HepG2 (cell line): ENCODE data around the gene TNFRSF25. TPM values are rescaled to one million over a fixed set of nuclear protein-coding genes. Genes with fewer than 3 reads are reported as not detected.

ENCODE experiments used
- AGO2 ChIP-seq: fragments of 200-400 bp; formaldehyde crosslinking; optimal IDR thresholded peaks from 2 replicates; pipeline ENCODE3; 2017; ENCODE audit warnings: mild to moderate bottlenecking, low read depth, low read length, moderate library complexity
- ARNT2 ChIP-seq: sonication (generic); formaldehyde crosslinking; IDR thresholded peaks from 2 replicates; pipeline ENCODE4 v1.8.0; 2022; ENCODE audit warnings: mild to moderate bottlenecking, low read depth, missing genetic modification reagents, moderate library complexity
- HNRNPL ChIP-seq: fragments of 200-400 bp; formaldehyde crosslinking; IDR thresholded peaks from 2 replicates; pipeline ENCODE4 v1.6.1; 2017; ENCODE audit warnings: mild to moderate bottlenecking, low read depth, low read length
- HOXA9 ChIP-seq: sonication (generic); formaldehyde crosslinking; IDR thresholded peaks from 2 replicates; pipeline ENCODE4 v1.8.1; 2022; ENCODE audit warnings: missing genetic modification reagents, mild to moderate bottlenecking, moderate library complexity, borderline replicate concordance
- KLF9 ChIP-seq: IDR thresholded peaks from 2 replicates; pipeline ENCODE4 v1.6.1; 2016; ENCODE audit warnings: low read depth
- MED1 ChIP-seq: sonication (generic); formaldehyde crosslinking; IDR thresholded peaks from 2 replicates; pipeline ENCODE4 v1.4.0; 2020; ENCODE audit warnings: missing genetic modification reagents
- SAP130 ChIP-seq: IDR thresholded peaks from 2 replicates; pipeline ENCODE4 v1.6.1; 2016; ENCODE audit warnings: low read depth
- TBX2 ChIP-seq: sonication (generic); formaldehyde crosslinking; IDR thresholded peaks from 2 replicates; pipeline ENCODE4 v1.5.0; 2020; ENCODE audit warnings: missing genetic modification reagents, mild to moderate bottlenecking, borderline replicate concordance
- ZNF30 ChIP-seq: sonication (generic); formaldehyde crosslinking; IDR thresholded peaks from 2 replicates; pipeline ENCODE4 v1.5.0; 2020; ENCODE audit warnings: mild to moderate bottlenecking, missing genetic modification reagents
- ZNF839 ChIP-seq: sonication (generic); formaldehyde crosslinking; IDR thresholded peaks from 2 replicates; pipeline ENCODE4 v1.4.0; 2020; ENCODE audit warnings: missing genetic modification reagents, mild to moderate bottlenecking, borderline replicate concordance
- ZSCAN25 ChIP-seq: sonication (generic); formaldehyde crosslinking; IDR thresholded peaks from 2 replicates; pipeline ENCODE4 v1.8.0; 2022; ENCODE audit warnings: mild to moderate bottlenecking, missing genetic modification reagents
- polyA plus RNA-seq, 8 experiments: library from polyadenylated mRNA; depleted of rRNA in 3 of 8; stranded (reverse) in 7 of 8; unstranded in 1 of 8; fragments of >200 nt; fragmentation: Illumina TruSeq in 4 of 8; extraction: Trizol in 4 of 8; gene quantifications; 2 replicates each; pipeline versions ENCODE4 v1.2.1 to v1.2.3, GENCODE V29; 2011 to 2016; ENCODE audit warnings: low read depth in 4 of 8, missing spikeins in 1 of 8, mixed read lengths in 1 of 8; ENCODE audit not compliant: insufficient read depth in 1 of 8
- total RNA-seq, 5 experiments: library from RNA; depleted of rRNA; stranded (reverse); fragments of >200 nt; fragmentation: Illumina TruSeq; extraction: Trizol; gene quantifications; 2 replicates each; pipeline ENCODE4 v1.2.3, GENCODE V29; 2016; ENCODE audit warnings: low read depth in 1 of 5
- TF ChIP-seq, protein P1 (sequence below), 2 experiments: fragments of 450-650 bp in 1 of 2; sonication (generic) in 1 of 2; formaldehyde crosslinking; IDR thresholded peaks; 2 replicates each; pipeline versions ENCODE4 v1.5.0 to v1.8.0; 2020 to 2022; ENCODE audit warnings: mild to moderate bottlenecking in 1 of 2, missing genetic modification reagents in 1 of 2
- TF ChIP-seq, protein P2 (sequence below): sonication (generic); formaldehyde crosslinking; IDR thresholded peaks from 2 replicates; pipeline ENCODE4 v1.5.0; 2020; ENCODE audit warnings: mild to moderate bottlenecking, missing genetic modification reagents, moderate library complexity
- TF ChIP-seq, protein P3 (sequence below): sonication (generic); formaldehyde crosslinking; conservative IDR thresholded peaks from 2 replicates; pipeline ENCODE4 v1.4.0; 2020; ENCODE audit warnings: mild to moderate bottlenecking, missing genetic modification reagents, moderate library complexity
- TF ChIP-seq, protein P4 (sequence below): sonication (generic); formaldehyde crosslinking; IDR thresholded peaks from 2 replicates; pipeline ENCODE4 v1.9.0; 2022; ENCODE audit warnings: low read depth, missing genetic modification reagents

Gene TNFRSF25
- total and polyA plus RNA-seq, 2 of the 13 experiments (the other 11 are each of a cell fraction or from before 2014, with no cell fraction given): 1.4 to 1.5 TPM

DNA sequence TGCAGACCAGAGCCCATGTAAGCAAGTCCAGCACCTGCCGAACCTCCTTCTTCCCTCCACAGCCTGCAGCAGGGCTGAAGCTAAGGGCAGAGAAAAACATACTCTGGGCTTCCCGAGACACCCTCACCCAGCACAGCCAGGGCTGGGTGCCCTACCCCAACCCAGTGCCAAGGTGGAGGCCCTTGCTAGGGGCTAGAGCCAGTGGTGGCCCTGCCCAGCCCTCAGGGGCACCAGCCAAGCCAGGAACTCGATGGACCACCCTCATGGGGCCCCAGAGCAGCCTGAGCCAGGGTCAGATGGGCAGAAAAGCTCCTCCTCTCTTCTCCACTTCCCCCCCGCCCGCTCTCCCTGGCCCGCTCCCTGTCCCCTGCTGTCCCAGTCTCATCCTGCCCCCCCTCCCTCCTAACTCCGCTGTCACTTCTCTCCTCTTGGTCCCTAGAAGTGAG is 15.9 kb downstream of the TNFRSF25 start (continued):
- TF ChIP-seq, protein P1, sequence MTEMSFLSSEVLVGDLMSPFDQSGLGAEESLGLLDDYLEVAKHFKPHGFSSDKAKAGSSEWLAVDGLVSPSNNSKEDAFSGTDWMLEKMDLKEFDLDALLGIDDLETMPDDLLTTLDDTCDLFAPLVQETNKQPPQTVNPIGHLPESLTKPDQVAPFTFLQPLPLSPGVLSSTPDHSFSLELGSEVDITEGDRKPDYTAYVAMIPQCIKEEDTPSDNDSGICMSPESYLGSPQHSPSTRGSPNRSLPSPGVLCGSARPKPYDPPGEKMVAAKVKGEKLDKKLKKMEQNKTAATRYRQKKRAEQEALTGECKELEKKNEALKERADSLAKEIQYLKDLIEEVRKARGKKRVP (CRISPR knock-in tag; IDR thresholded peaks at IDR 0.05): no peak
- TF ChIP-seq, protein P2, sequence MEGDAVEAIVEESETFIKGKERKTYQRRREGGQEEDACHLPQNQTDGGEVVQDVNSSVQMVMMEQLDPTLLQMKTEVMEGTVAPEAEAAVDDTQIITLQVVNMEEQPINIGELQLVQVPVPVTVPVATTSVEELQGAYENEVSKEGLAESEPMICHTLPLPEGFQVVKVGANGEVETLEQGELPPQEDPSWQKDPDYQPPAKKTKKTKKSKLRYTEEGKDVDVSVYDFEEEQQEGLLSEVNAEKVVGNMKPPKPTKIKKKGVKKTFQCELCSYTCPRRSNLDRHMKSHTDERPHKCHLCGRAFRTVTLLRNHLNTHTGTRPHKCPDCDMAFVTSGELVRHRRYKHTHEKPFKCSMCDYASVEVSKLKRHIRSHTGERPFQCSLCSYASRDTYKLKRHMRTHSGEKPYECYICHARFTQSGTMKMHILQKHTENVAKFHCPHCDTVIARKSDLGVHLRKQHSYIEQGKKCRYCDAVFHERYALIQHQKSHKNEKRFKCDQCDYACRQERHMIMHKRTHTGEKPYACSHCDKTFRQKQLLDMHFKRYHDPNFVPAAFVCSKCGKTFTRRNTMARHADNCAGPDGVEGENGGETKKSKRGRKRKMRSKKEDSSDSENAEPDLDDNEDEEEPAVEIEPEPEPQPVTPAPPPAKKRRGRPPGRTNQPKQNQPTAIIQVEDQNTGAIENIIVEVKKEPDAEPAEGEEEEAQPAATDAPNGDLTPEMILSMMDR (CRISPR knock-in tag): 0 out of 2 replicates have a peak, but pooled peaks have one; percentile 8
- TF ChIP-seq KLF9 (CRISPR knock-in tag) (no peak), ARNT2 (CRISPR knock-in tag) (peak; percentile 64), MED1 (CRISPR knock-in tag) (no peak), SAP130 (CRISPR knock-in tag) (peak; percentile 66), ZNF30 (CRISPR knock-in tag) (no peak), HOXA9 (CRISPR knock-in tag) (no peak), ZNF839 (no peak), AGO2 (peak; percentile 26), HNRNPL (peak; percentile 90), TBX2 (0 out of 2 replicates have a peak, but pooled peaks have one; percentile 8), ZSCAN25 (CRISPR knock-in tag) (peak; percentile 48; the same call in 1 of the 2 replicates)
- TF ChIP-seq, protein P3, sequence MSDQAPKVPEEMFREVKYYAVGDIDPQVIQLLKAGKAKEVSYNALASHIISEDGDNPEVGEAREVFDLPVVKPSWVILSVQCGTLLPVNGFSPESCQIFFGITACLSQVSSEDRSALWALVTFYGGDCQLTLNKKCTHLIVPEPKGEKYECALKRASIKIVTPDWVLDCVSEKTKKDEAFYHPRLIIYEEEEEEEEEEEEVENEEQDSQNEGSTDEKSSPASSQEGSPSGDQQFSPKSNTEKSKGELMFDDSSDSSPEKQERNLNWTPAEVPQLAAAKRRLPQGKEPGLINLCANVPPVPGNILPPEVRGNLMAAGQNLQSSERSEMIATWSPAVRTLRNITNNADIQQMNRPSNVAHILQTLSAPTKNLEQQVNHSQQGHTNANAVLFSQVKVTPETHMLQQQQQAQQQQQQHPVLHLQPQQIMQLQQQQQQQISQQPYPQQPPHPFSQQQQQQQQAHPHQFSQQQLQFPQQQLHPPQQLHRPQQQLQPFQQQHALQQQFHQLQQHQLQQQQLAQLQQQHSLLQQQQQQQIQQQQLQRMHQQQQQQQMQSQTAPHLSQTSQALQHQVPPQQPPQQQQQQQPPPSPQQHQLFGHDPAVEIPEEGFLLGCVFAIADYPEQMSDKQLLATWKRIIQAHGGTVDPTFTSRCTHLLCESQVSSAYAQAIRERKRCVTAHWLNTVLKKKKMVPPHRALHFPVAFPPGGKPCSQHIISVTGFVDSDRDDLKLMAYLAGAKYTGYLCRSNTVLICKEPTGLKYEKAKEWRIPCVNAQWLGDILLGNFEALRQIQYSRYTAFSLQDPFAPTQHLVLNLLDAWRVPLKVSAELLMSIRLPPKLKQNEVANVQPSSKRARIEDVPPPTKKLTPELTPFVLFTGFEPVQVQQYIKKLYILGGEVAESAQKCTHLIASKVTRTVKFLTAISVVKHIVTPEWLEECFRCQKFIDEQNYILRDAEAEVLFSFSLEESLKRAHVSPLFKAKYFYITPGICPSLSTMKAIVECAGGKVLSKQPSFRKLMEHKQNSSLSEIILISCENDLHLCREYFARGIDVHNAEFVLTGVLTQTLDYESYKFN (CRISPR knock-in tag): peak; percentile 65; the same call in 1 of the 2 replicates
- TF ChIP-seq, protein P4, sequence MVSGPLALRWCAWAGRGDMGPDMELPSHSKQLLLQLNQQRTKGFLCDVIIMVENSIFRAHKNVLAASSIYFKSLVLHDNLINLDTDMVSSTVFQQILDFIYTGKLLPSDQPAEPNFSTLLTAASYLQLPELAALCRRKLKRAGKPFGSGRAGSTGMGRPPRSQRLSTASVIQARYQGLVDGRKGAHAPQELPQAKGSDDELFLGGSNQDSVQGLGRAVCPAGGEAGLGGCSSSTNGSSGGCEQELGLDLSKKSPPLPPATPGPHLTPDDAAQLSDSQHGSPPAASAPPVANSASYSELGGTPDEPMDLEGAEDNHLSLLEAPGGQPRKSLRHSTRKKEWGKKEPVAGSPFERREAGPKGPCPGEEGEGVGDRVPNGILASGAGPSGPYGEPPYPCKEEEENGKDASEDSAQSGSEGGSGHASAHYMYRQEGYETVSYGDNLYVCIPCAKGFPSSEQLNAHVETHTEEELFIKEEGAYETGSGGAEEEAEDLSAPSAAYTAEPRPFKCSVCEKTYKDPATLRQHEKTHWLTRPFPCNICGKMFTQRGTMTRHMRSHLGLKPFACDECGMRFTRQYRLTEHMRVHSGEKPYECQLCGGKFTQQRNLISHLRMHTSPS (CRISPR knock-in tag): peak; percentile 86
